Stomach (tissue), 9 donors: ENCODE data around the gene AP5Z1. TPM values are rescaled to one million over a fixed set of nuclear protein-coding genes. Genes with fewer than 3 reads are reported as not detected.

Source experiments
- DNase-seq, 2 donors: peaks; one replicate each; pipeline versions ENCODE4 v3.0.0 to v3.0.0-alpha.2; 2013 to 2019
- H3K27ac ChIP-seq, 5 donors: fragments of 200-600 bp in 4 of 5; sonication (generic) in 4 of 5; one replicate each; pipeline ENCODE4 v1.5.1; 2013 to 2019; ENCODE audit warnings: mild to moderate bottlenecking in 1 of 5, moderate library complexity in 1 of 5
- H3K27me3 ChIP-seq, 3 donors: fragments of 200-600 bp; sonication (generic); one replicate each; pipeline ENCODE4 v1.5.1; 2017 to 2019; ENCODE audit warnings: mixed run types in 1 of 3
- H3K36me3 ChIP-seq, 4 donors: fragments of 200-600 bp; sonication (generic); 1 replicate in 3 of 4; 2 replicates in 1 of 4; pipeline ENCODE4 v1.5.1; 2016 to 2019
- H3K4me1 ChIP-seq, 4 donors: fragments of 200-600 bp; sonication (generic); one replicate each; pipeline ENCODE4 v1.5.1; 2016 to 2019
- H3K4me3 ChIP-seq, 4 donors: fragments of 200-600 bp; sonication (generic) in 3 of 4; one replicate each; pipeline ENCODE4 v1.5.1; 2016 to 2019; ENCODE audit warnings: mild to moderate bottlenecking in 1 of 4
- H3K9me3 ChIP-seq, 4 donors: fragments of 200-600 bp; sonication (generic); one replicate each; pipeline ENCODE4 v1.5.1; 2016 to 2019
- CTCF ChIP-seq, 7 experiments: fragments of 450-650 bp in 4 of 7; fragments of 200-600 bp in 3 of 7; sonication (generic) in 3 of 7; IDR thresholded peaks; one replicate each; pipeline ENCODE4 v1.5.1; 2016 to 2019; ENCODE audit warnings: antibody characterized with exemption in 7 of 7, control low read depth in 2 of 7, mild to moderate bottlenecking in 1 of 7
- EP300 ChIP-seq: sonication (generic); formaldehyde crosslinking; IDR thresholded peaks from one replicate; pipeline ENCODE4 v1.6.1; 2017; ENCODE audit warnings: antibody characterized with exemption
- POLR2A ChIP-seq, 4 donors: fragments of 450-650 bp; IDR thresholded peaks; one replicate each; pipeline ENCODE4 v1.6.1; 2016; ENCODE audit warnings: antibody characterized with exemption in 4 of 4, control low read depth in 2 of 4, mild to moderate bottlenecking in 1 of 4, moderate library complexity in 1 of 4
- POLR2AphosphoS5 ChIP-seq, 3 donors: sonication (generic); formaldehyde crosslinking; IDR thresholded peaks; one replicate each; pipeline ENCODE4 v1.6.1; 2016; ENCODE audit warnings: antibody characterized with exemption in 3 of 3
- WGBS, 5 donors: extraction: QIAGEN DNeasy Blood & Tissue Kit in 3 of 5; methylation state at CpG; one replicate each; pipeline versions ENCODE4 v1.1.5 to v1.1.7; 2013 to 2018; 5-methylcytosine and 5-hydroxymethylcytosine counted together
- intact Hi-C: fragments of 100-400 bp; cut with DNase I; formaldehyde crosslinking; loops from one replicate; pipeline ENCODE4 v1.15.1; 2023; ENCODE audit warnings: low total_unique reads
- polyA plus RNA-seq, 3 donors: library from polyadenylated mRNA; stranded (reverse); fragments of 200-250 nt; gene quantifications; one replicate each; pipeline ENCODE4 v1.2.3, GENCODE V29; 2013
- total RNA-seq, 5 donors: library from RNA; depleted of rRNA; stranded (reverse); fragments of >200 nt; gene quantifications; one replicate each; pipeline versions ENCODE4 v1.1.0 to v1.2.3, GENCODE V29; 2014 to 2016
- donor health status: healthy with polysubstance abuse.
- donor health status: Bipolar disorder and iron deficiency.
- donor health status: healthy.

The AP5Z1 gene
- total and polyA plus RNA-seq, 8 donors, result 11.6 to 140 (median 42.3) TPM

- intact Hi-C loops, result no loop called here
Measured at GRCh38 chr7:4783762-4784351, 8.4 kb downstream of the AP5Z1 start.

GRCh38 chr7:4784799-4785198 lies 9.4 kb downstream of the AP5Z1 start:
- Histone ChIP-seq H3K9me3 (no peaks in the 10 kb centered on the region), H3K4me1 (peaks cover 0 to 1% (median 0%) of the 10 kb centered on the region in 4 donors), H3K36me3 (peaks cover 89 to 100% (median 97%) of the 10 kb centered on the region in 4 donors), H3K27ac (no peak overlapping the region), H3K4me3 (no peak overlapping the region), H3K27me3 (no peaks in the 10 kb centered on the region)
- 91 to 94% (median 93%) methylated on average over 7 to 19 of the region's 19 CpGs for WGBS, 5 donors
- TF ChIP-seq POLR2AphosphoS5 (IDR thresholded peaks at IDR 0.05) (no peak), EP300 (no peak), CTCF (IDR thresholded peaks at IDR 0.05) (no peak), POLR2A (IDR thresholded peaks at IDR 0.05) (no peak)
- intact Hi-C loops, result no loop called here
- no peak for DNase-seq

More at GRCh38 chr7:4783762-4784351, 8.4 kb downstream of the AP5Z1 start:
- H3K36me3 ChIP-seq, result peaks cover 80 to 94% (median 88%) of the 10 kb centered on the region in 4 donors
- 87 to 90% (median 90%) methylated on average over 30 to 40 of the region's 40 CpGs for WGBS, 5 donors
- no peak for TF ChIP-seq EP300
- no peak for TF ChIP-seq POLR2AphosphoS5 (IDR thresholded peaks at IDR 0.05)
- TF ChIP-seq CTCF (IDR thresholded peaks at IDR 0.05), result no peak
- TF ChIP-seq POLR2A (IDR thresholded peaks at IDR 0.05), result no peak
- H3K9me3 ChIP-seq, result no peaks in the 10 kb centered on the region
- no peak overlapping the region for H3K27ac ChIP-seq
- DNase-seq, result no peak
- H3K4me3 ChIP-seq, result no peak overlapping the region
- H3K27me3 ChIP-seq, result no peaks in the 10 kb centered on the region
- peaks cover 0 to 6% (median 0%) of the 10 kb centered on the region in 4 donors for H3K4me1 ChIP-seq

- 88 to 95% (median 91%) methylated on average over 11 to 20 of the region's 20 CpGs for WGBS, 5 donors
- Histone ChIP-seq H3K27me3 (no peaks in the 10 kb centered on the region), H3K36me3 (peaks cover 95 to 100% (median 100%) of the 10 kb centered on the region in 4 donors), H3K9me3 (no peaks in the 10 kb centered on the region), H3K4me1 (no peaks in the 10 kb centered on the region), H3K27ac (no peak overlapping the region), H3K4me3 (no peak overlapping the region)
- DNase-seq, result no peak
- TF ChIP-seq EP300, result no peak
- TF ChIP-seq POLR2A (IDR thresholded peaks at IDR 0.05), result no peak
- no peak for TF ChIP-seq POLR2AphosphoS5 (IDR thresholded peaks at IDR 0.05)
- no peak for TF ChIP-seq CTCF (IDR thresholded peaks at IDR 0.05)
- intact Hi-C loops, result no loop called here
Measured at GRCh38 chr7:4785371-4785770, 9.9 kb downstream of the AP5Z1 start.

GRCh38 chr7:4786015-4786414 lies 10.6 kb downstream of the AP5Z1 start:
- Histone ChIP-seq H3K27me3 (no peaks in the 10 kb centered on the region), H3K4me3 (no peak overlapping the region), H3K36me3 (peaks cover 98 to 100% (median 100%) of the 10 kb centered on the region in 4 donors), H3K4me1 (no peaks in the 10 kb centered on the region), H3K9me3 (no peaks in the 10 kb centered on the region), H3K27ac (no peak overlapping the region)
- TF ChIP-seq POLR2AphosphoS5 (IDR thresholded peaks at IDR 0.05), result no peak
- no peak for TF ChIP-seq CTCF (IDR thresholded peaks at IDR 0.05)
- no peak for TF ChIP-seq POLR2A (IDR thresholded peaks at IDR 0.05)
- no peak for TF ChIP-seq EP300
- 91 to 97% (median 95%) methylated on average over 12 to 17 of the region's 17 CpGs for WGBS, 5 donors
- DNase-seq, result no peak
- intact Hi-C loops, result no loop called here
